Measurements from ENCODE around the gene AVPI1. TPM values are rescaled to one million over a fixed set of nuclear protein-coding genes. Genes with fewer than 3 reads are reported as not detected.

The AVPI1 gene
- total and polyA plus RNA-seq, 4 donors, result 15.1 to 26.8 (median 17.8) TPM

DNA sequence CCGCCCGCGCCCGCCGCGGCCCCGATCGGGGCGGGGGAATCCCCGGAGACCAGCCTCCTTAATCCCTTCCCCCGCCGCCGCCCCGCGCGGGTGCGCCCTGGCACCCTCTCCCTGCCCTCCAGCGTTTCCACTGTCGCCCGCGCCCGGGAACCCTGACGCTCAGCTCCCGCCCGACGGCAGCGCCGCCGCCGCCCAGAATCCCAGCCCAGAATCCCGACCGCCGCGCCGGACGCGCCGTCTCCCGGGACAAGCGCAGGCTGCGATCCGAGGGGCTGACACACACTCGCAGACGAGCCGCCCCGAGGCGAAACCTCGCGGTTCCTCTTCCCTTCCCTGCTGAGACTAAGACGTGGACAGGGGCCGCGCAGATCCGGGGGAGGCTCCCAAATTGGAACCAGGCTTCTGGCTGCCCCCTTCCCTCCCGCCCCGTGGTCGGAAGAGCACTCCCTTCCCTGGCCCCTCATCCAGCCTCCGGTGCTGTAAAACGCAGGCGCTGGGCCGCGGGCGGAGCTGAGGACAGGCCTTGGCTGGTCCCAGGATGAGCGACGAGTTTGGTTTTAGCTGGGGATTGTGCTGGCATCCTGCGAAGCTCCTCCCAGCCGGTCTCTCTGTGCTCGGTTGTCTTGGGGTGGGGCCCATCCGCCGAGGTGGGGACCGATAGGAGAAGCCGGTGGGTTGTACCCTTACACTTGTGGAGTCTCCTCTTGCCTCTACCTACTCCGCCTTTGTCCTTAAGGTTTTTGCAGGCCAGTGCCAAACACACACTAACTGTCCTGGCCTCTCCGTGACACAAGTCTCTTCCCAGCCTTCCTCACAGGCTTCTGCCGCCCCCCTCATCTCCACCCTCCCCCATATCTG lies 27.6 kb upstream of the AVPI1 start:
- Histone ChIP-seq H3K9ac (ENCODE audit: insufficient read depth in 1 of 2, low read length in 2 of 2) (peak overlapping the region; percentile 14 to 43), H3K9me3 (ENCODE audit: control insufficient read depth in 4 of 4, insufficient read depth in 3 of 4, low read length in 3 of 4) (no peaks in the 10 kb centered on the region), H3K4me3 (peak overlapping the region; percentile 49), H3K4me1 (ENCODE audit: control insufficient read depth in 5 of 5, insufficient read depth in 5 of 5, low read length in 5 of 5) (peaks cover 0 to 23% (median 8%) of the 10 kb centered on the region in 5 donors), H3K27me3 (ENCODE audit: control insufficient read depth in 3 of 3, insufficient read depth in 3 of 3, low read length in 2 of 3) (no peaks in the 10 kb centered on the region), H3K36me3 (ENCODE audit: control insufficient read depth in 4 of 4, insufficient read depth in 4 of 4, low read length in 4 of 4) (peaks cover 0 to 14% (median 0%) of the 10 kb centered on the region in 4 donors), H3K27ac (ENCODE audit: low read depth in 1 of 2, low read length in 1 of 2) (peak overlapping the region; percentile 81 to 92)
- ATAC-seq (ENCODE audit: insufficient read depth, low FRiP score) (peak; percentile 31), DNase-seq (peak; percentile 77 to 87 (median 81))
- TF ChIP-seq, protein P1, sequence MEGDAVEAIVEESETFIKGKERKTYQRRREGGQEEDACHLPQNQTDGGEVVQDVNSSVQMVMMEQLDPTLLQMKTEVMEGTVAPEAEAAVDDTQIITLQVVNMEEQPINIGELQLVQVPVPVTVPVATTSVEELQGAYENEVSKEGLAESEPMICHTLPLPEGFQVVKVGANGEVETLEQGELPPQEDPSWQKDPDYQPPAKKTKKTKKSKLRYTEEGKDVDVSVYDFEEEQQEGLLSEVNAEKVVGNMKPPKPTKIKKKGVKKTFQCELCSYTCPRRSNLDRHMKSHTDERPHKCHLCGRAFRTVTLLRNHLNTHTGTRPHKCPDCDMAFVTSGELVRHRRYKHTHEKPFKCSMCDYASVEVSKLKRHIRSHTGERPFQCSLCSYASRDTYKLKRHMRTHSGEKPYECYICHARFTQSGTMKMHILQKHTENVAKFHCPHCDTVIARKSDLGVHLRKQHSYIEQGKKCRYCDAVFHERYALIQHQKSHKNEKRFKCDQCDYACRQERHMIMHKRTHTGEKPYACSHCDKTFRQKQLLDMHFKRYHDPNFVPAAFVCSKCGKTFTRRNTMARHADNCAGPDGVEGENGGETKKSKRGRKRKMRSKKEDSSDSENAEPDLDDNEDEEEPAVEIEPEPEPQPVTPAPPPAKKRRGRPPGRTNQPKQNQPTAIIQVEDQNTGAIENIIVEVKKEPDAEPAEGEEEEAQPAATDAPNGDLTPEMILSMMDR (IDR thresholded peaks at IDR 0.05; ENCODE audit: control extremely low read depth, extremely low read depth), result no peak
- 3 to 4% methylated on average over 59 to 74 of the region's 74 CpGs for WGBS, 2 donors

GRCh38 chr10:97713826-97714400 lies 26.9 kb upstream of the AVPI1 start:
- Histone ChIP-seq H3K9me3 (ENCODE audit: control insufficient read depth in 4 of 4, insufficient read depth in 3 of 4, low read length in 3 of 4) (no peaks in the 10 kb centered on the region), H3K36me3 (ENCODE audit: control insufficient read depth in 4 of 4, insufficient read depth in 4 of 4, low read length in 4 of 4) (peaks cover 0 to 14% (median 0%) of the 10 kb centered on the region in 4 donors), H3K9ac (ENCODE audit: insufficient read depth in 1 of 2, low read length in 2 of 2) (no peak overlapping the region), H3K4me3 (peak overlapping the region; percentile 49), H3K27me3 (ENCODE audit: control insufficient read depth in 3 of 3, insufficient read depth in 3 of 3, low read length in 2 of 3) (no peaks in the 10 kb centered on the region), H3K4me1 (ENCODE audit: control insufficient read depth in 5 of 5, insufficient read depth in 5 of 5, low read length in 5 of 5) (peaks cover 0 to 23% (median 8%) of the 10 kb centered on the region in 5 donors), H3K27ac (ENCODE audit: low read depth in 1 of 2, low read length in 1 of 2) (peak overlapping the region; percentile 81 to 92)
- TF ChIP-seq, protein P1 (IDR thresholded peaks at IDR 0.05; ENCODE audit: control extremely low read depth, extremely low read depth), result no peak
- ATAC-seq (ENCODE audit: insufficient read depth, low FRiP score), result peak; percentile 52
- peak; percentile 80 to 88 (median 81) for DNase-seq
- WGBS, 2 donors, result 0 to 1% methylated on average over 49 to 69 of the region's 69 CpGs

GRCh38 chr10:97713339-97713825 lies 26.3 kb upstream of the AVPI1 start, which contains the start of gene MARVELD1:
Gene MARVELD1 (plus strand): TSS chr10:97713730. CDS start chr10:97713877, 147 bp downstream.
- Histone ChIP-seq H3K27ac (ENCODE audit: low read depth in 1 of 2, low read length in 1 of 2) (peak within 1 kb of the TSS; percentile 81 to 92), H3K36me3 (ENCODE audit: control insufficient read depth in 4 of 4, insufficient read depth in 4 of 4, low read length in 4 of 4) (peaks cover 0 to 14% (median 0%) of the 10 kb centered on the region in 4 donors), H3K9ac (ENCODE audit: insufficient read depth in 1 of 2, low read length in 2 of 2) (peak within 1 kb of the TSS; percentile 43 to 58), H3K9me3 (ENCODE audit: control insufficient read depth in 4 of 4, insufficient read depth in 3 of 4, low read length in 3 of 4) (no peaks in the 10 kb centered on the region), H3K4me1 (ENCODE audit: control insufficient read depth in 5 of 5, insufficient read depth in 5 of 5, low read length in 5 of 5) (peaks cover 0 to 20% (median 7%) of the 10 kb centered on the region in 5 donors), H3K27me3 (ENCODE audit: control insufficient read depth in 3 of 3, insufficient read depth in 3 of 3, low read length in 2 of 3) (no peaks in the 10 kb centered on the region), H3K4me3 (peak within 1 kb of the TSS; percentile 49)
- WGBS, 2 donors, result 0 to 6% methylated on average over 18 to 37 of the region's 37 CpGs
- no peak for ATAC-seq (ENCODE audit: insufficient read depth, low FRiP score)
- TF ChIP-seq, protein P1 (IDR thresholded peaks at IDR 0.05; ENCODE audit: control extremely low read depth, extremely low read depth), result no peak
- DNase-seq, result peak; percentile 90 to 95 (median 94)
